T-helper 22 cell (primary cell): ENCODE data around the gene GM2A.
"Not testable (repeated sequence)": the region's sequence is repeated elsewhere in the genome, so short reads cannot be mapped to it uniquely, and the experiment has no call there.

ENCODE experiments used
- DNase-seq: peaks from one replicate; pipeline ENCODE4 v3.0.0-alpha.2; 2020; ENCODE audit warnings: low read depth

GM2A gene

DNA sequence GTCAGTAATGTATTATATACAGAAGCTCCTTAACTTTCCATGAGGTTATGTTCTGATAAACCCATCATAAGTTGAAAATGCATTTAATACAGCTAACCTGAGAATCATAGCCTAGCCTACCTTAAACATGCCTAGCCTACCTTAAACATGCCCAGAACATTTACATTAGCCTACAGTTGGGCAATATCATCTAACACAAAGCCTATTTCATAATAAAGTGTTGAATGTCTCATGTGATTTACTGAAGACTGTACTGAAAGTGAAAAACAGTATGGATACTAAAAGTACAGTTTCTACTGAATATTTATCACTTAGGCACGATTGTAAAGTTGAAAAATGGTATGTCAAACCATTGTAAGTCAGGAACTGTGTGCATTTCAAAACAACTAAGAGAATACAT lies 1.6 kb downstream of the GM2A start:
- no peak for DNase-seq

DNA sequence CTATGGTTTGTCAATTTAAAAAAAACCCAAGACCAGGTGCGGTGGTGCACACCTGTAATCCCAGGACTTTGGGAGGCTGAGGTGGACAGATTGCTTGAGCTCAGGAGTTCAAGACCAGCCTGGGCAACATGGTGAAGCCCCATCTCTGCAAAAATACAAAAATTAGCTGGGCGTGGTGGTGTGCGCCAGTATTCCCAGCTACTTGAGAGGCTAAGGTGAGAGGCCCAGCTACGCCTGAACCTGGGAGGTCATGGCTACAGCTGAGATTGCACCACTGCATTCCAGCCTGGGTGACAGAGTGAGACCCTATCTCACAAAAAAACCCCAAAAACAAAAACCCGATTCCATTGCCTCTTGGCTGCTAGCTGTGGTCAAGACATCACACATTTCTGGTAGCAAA lies 2.0 kb downstream of the GM2A start:
- DNase-seq, result not testable (repeated sequence)

DNA sequence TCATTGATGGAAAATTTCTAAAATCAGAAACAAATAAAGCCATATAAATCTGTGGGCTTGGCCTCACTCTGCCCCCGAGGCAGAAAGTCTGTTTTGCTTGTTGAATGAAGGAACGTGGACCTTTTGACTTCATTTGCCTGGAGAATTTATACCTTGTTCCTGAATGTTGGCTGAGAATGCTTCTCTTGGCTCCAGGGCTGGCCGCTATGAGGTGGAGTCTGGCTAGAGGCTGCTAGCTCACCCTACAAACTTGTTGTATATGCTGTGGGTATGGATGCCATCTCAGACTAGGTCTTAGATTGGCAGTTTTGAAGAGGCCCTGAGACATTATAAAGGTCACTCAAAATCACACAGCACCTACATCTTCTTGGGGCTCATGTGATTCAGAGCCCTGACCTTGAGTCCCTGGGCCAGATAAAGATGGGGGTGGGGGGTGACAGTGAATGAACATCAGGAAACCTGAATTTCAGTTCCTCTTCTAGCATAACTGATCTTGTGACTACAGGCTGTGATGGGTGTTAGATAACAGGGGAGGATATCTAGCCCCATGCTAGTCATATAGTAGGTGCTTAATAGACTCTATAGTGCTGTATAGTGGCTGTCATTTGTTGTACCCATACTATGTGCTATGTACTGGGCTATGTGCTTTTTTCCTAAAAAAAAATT lies 2.8 kb downstream of the GM2A start:
- no peak for DNase-seq

DNA sequence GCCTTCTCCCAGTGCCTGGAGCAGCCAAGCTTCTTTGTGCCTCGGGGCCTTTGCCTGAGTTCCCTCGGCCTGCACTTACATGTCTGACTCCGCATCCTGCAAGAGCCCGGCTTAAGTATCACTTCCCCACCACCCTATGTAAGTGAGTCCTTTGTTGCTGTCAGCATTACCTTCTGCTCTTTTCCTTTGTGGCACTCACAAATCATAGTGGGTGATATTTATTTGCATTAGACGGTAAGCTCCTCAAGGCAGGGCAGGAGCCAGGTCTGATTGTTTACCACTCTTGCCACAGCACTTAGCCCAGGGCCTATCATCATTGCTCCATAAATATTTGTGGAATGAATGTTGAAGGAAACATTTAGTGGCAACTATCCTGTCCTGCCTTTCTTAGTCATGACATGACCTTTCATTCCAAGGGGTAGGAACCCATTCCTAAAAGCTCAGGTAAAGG lies 4.8 kb downstream of the GM2A start:
- no peak for DNase-seq

DNA sequence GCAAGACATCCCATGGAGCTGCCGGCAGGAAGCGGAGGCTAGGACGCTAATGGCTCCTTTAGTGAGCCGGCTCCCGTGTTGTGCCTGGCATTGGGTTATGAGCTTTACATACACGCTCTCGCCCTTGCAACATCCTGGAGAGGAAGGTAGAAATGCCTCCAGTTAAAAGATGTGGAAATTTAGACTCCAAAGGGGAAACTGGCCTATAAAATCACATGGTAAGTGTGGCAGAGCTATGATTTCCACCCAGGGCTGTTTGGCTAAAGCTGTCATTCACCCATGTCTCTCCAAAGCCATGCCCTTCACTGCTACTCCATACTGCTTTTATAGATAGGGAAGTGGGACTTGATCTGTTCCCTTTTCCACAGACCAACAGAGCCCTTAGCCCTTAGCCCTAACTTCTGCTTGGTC lies 5.2 kb downstream of the GM2A start:
- DNase-seq, result no peak

DNA sequence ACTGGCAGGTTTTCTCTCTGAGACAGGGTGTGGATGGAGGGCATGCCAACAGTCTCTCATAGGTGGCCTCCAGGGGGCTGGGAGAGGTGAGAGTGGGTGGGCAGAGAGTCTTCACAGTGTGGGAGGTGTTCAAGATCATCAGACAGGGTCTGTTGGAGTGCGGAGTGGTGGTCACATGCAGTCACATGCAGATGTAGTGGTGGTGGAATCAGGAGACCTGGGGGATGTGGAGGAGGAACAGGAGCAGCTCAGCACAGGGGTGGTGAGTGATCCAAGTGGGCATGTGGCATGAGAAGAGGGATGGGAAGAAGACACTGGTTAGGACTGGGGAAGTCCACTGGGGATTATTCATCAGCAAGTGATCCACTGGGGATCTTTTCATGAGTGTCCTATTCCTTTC lies 5.8 kb downstream of the GM2A start:
- DNase-seq, result no peak

DNA sequence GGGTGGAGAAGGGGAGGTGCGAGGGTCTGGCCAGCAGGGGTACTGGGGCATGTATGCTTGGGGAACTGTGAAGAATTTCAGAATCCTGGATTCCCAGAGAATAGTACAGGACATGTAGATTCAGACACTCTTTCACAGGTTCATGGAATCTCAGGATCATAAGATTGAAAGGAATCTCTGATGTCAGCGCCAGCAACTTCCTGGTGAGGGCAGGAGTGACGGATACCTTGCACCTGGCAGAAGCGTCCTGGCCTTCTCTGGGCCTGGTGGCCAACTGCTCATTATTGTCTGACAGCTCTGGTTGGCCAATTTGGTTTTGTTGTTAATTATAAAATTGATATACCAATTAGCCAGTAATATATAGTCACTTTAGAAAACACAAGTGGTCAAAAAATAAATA lies 6.9 kb downstream of the GM2A start:
- DNase-seq, result no peak

DNA sequence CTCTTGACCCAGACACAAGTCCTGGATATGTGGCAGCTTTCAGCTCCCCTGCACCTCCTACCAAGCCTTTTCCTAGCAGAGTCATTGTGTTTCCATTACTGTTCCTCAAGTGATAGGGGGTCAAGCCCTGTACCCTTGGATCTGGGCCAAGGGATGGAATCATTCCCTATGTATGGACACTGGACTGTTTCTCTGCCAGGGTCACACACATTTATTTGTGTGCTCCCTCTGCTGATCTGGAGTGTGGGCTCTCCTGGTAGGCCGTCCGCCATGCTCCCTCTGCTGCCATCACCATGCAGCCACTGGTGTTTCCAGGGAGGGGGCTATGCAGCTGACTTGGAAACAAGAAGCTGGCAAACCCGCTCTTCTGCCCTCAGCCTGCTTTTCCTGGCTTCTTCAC lies 9.5 kb downstream of the GM2A start:
- no peak for DNase-seq

DNA sequence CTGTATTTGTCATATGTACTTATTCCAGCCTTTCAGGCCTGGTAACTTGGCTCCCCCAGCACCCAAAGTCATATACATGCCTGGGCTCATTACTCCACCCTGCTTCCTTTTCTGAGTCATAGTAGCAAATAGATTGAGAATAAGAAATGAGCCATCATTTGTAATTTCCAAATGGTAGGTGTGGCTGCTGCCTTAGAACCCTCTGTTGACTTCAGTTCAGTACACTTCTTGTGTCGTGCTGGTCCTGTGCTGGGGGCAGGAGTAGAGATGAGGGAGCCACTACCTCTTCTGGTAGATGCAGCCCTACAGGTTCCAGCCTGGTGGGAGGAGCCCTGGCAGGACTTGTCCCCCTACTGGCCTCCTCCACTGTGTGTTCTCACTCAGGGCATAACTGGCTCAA lies 11.1 kb downstream of the GM2A start:
- DNase-seq, result no peak

DNA sequence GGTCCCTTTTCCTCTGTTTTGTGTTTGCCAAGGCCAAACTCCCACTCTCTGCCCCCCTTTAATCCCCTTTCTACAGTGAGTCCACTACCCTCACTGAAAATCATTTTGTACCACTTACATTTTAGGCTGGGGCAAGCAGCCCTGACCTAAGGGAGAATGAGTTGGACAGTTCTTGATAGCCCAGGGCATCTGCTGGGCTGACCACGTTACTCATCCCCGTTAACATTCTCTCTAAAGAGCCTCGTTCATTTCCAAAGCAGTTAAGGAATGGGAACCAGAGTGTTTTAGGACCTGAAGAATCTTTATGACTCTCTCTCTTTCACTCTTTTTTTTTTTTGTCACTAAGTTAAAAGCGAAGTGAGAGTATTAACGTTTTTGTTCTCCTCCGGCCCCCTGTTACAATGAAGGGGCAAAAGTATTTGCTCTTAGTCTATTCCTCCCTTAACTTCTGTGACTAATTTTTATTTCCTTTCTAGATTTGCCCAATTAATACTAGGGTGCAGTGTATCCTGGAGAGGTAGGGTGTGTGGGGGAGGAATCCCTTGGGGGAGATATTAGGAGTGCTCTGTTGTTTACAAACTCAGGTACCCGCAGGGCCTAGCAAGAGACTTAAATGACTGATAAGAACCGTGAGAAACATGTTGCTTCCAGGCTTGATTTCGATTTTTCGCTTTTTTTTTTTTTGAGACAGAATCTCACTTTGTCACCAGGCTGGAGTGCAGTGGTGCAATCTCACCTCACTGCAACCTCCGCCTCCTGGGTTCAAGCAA lies 14.7 kb downstream of the GM2A start:
- DNase-seq, result no peak

DNA sequence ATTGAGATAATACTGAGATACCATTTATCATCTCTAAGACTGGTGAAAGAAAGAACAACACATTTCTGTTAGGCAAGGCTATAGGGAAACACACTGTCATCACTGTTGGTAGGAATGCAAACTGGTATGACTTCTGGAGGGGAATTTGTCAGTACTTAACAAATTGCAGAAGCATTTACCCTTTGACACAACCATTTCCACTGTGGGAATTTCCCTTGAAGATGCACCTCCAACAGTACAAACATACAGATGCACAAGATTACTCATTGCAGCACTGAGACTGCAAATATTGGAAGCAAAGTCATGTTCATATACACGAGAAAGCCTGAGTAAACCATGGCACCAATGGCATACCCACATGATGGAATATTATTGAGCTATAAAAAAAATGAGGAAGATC lies 17.6 kb downstream of the GM2A start:
- no peak for DNase-seq

DNA sequence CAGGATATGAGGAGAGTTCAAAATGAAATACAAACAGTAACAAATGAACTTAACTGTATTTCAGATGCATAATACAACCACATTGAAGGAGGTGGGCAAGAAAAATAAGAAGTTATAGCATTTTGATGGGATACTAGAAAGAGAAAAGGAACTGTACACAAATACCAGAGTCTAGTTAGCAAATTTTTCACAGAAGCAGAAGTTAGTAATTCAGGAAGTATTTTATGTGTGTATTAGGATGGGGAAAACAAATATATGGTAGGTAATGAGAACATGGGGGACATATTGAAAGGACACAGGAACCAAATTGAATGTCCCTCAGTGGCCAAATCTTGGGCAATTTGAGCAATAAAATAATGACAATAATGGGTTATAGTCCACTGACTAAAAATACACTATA lies 18.4 kb downstream of the GM2A start:
- DNase-seq, result no peak

DNA sequence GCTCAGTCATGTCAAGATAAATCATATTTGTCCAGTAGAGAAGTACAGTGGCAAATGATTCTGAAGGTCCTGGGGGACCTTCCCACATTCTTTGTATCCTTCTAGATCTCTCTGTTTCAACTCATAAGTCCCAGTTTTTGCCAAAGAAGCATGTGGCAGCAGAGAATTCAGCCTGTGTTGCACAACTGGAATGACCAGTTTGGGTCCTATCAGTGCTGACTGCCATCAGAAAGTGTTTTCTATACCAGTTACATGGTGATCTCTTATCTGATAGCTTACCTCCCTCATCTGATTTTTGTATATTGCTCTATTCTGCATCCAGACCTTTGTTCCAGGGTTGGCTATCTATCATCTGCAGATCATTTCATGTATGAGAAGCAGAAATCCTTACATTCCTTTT lies 21.7 kb downstream of the GM2A start:
- no peak for DNase-seq

DNA sequence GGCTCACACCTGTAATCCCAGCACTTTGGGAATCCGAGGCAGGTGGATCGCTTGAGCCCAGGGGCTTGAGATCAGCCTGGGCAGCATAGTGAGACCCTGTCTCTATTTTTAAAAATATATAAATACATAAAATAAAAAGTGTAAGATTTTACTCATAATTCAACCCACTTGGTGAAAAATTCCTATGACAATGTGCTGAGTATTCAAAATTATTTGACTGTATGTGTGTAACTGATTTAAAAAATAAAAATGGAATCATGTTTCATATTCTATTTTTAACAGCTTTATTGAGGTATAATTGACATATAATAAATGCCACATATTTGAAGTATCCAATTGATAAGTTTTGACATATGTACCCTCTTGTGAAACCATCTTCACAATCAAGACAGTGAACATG lies 22.8 kb downstream of the GM2A start:
- DNase-seq, result no peak

DNA sequence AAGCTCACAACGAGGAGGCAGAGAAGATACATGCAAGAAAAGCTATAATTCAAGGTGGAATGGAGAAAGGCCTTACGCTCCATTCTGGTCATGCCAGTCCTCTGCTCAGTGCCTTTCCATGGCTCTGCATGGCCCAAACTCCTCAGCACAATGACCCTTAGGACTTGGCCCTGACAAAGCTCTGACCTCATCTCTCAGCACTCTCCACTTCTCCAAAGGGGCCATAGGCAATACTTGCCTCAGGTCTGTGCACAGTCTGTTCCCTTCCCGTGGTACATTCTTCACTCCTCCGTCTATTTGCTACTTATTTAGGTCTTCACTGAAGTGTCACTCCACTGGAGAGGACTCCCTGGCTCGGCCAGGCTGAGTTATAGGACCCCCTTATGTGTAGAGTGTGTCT lies 25.9 kb downstream of the GM2A start:
- DNase-seq, result no peak

DNA sequence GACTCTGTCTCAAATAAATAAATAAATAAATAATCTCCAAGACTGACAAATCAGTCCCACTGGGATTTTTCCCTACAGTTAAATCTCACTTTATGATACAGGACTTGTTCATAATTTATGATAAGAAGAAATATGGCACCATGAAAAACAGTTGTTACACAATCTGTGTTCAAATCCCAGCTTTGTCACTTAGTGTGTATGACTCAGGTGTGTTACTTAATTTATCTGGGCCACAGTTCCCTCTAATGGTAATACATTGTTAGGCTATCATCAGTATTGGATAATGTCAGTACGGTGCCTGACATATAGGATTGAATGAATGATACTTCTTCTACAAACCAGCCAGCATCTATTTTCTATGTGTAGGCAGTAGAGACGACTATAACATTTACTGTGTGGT lies 27.5 kb downstream of the GM2A start:
- no peak for DNase-seq

DNA sequence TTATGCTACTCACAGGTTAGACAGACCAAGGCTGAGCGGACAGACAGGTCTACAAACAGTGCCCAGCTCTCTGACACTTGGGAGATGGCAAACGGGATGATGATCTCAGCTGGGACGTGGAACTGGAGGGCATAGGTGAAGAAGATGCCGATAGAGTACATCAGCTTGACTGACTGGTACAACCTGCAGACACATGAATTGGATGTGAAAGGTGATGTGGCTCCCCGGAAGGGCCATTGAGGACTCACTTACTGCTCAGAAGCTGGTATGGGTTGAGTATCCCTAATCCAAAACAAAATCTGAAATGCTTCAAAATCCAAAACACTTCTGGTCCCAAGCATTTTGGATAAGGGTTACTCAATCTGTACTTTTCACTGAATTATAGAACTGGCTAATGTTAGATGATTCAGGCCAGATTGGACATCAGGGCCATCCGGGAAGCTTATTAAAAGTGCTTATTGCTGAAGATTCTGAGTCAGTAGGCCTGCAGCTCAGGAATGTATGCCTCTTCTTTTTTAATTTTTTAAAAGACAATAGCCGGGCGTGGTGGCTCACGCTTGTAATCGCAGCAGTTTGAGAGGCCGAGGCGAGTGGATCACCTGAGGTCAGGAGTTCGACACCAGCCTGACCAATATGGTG lies 28.1 kb downstream of the GM2A start:
- no peak for DNase-seq

DNA sequence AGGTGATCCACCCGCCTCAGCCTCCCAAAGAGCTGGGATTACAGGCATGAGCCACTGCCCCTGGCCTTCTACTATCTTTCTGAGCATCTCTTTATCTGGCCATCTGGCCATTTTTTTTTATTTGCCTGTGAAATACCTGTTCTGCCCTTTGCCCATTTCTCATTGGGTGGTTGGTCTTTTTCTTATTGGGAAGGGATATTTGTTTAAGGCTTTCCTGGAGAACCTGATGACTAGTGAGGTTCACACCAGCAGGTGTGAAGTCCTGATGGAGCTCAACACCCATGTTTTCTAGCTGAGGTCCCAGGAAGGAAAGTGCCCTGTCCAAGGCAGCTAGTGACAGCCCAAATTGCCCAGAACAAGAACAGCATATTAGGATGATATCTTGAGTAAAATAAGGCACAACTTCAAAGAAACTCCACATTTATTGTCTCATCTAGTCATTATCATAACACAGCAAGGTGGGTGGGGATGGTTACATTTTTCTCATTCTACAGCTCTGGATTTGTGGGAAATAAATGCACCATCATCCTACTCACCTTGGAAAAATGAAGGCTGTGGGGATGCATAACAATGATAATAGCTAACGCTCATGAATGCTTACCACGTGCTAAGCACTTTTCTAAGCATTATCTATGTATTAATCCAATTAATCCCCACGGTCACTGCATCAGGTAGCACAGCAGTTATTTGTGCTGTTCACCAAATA lies 30.3 kb downstream of the GM2A start:
- DNase-seq, result no peak

DNA sequence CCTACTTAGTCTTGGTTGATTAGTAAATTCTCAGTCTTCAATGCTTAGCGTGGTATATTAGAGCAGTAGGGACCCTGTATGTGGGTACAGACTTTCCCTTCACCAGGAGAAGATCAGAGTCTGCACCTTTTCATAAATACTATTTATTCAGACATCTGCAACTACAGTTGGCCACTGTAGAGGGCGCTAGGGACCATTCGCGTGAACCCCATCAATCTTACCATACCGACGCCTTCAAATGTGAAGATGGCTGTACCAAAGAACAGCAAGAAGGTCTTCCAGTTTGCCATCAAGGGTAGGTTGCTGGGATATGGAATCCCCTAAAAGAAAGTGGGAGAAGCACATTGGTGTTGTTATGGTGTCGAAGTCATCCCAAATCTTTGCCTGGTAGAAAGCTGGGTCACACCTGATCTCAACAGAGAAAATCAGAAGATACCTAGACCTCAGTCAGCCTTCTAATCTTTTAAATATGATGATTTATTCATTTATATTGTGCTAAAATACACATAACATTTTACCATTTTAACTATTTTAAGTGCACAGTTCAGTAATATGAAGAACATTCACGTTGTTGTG lies 31.5 kb downstream of the GM2A start:
- no peak for DNase-seq

DNA sequence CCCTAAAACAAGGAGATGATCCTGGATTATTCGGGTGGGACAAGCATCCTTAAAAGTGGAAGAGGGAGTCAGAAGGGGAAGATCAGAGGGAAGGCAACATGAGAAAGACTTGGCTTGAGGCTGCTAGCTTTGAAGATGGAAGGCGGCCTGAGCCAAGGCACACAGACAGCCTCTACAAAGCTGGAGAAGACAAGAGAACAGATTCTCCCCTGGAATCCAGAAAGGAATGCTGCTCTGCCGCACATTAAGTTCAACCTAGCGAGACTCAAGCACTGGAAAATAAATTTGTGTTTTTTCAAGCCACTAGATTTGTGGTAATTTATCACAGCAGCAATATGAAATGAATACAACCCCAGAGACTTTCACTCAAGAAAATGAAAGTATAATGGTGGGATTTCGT lies 32.7 kb downstream of the GM2A start:
- DNase-seq, result no peak

DNA sequence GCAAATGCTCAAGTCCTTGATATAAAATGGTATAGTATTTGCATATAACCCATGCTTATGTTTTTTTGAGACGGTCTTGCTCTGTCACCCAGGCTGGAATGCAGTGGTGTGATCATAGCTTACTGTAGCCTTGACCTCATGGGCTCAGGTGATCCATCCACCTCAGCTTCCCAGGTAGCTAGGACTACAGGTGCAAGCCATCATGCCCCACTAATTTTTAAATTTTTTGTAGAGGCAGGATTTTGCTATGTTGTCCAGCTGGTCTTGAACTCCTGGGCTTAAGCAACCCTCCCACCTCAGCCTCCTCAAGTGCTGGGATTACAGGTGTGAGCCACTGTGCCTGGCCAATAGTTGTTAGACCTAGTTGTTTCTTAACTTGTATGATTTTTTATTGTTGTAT lies 33.3 kb downstream of the GM2A start:
- DNase-seq, result no peak

DNA sequence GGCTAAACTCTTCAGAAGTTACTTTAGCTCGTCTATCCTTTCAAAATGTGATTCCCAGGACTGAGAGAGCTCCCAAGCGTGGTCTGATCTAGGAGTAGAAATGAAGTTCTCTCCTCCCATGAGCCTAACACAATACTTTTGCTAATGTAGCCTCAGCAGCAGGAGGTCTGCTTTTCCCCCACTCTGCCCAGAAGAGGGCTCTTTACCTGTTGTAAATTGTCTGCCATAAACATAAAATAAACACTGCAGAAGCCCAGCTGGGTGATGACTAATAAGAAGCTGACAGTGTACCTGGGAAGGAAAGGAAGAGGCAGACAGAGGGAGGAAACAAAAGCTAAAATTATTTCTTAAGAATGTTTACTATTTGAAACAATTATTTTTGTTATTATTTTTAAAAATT lies 35.2 kb downstream of the GM2A start:
- no peak for DNase-seq

DNA sequence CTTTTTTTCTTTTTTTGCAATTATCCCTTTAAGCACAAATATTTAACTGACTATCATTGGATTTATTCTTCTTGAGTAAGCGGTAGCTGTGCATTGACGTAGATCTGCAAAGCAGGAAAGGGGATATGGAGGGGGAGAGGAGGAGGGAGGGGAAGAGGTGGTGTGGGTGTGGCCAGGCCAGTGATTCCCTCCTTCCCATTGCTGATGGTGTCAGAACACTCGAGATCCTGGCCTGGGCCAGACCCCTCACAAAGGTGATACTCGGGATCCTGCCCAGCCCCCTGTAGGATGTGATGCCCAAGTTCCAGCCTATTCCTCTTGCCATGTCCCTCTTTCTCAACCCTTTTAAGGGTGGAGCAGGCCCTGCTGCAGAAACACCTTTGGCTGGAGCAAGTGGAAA lies 40.6 kb downstream of the GM2A start:
- no peak for DNase-seq
